ENCODE results near the gene CDK3.
"Not testable (repeated sequence)": the region's sequence is repeated elsewhere in the genome, so short reads cannot be mapped to it uniquely, and the experiment has no call there.

CDK3 gene

GRCh38 chr17:76034428-76035350 is 34.0 kb downstream of the CDK3 start:
- FAIRE-seq = no peak

GRCh38 chr17:76036497-76037261 is 36.0 kb downstream of the CDK3 start:
- DNase-seq (ENCODE audit: extremely low spot score, insufficient read length, low read depth) (no peak), FAIRE-seq (no peak)

More at GRCh38 chr17:76034428-76035350, 34.0 kb downstream of the CDK3 start:
- DNase-seq (ENCODE audit: extremely low spot score, insufficient read length, low read depth) = no peak

DNA sequence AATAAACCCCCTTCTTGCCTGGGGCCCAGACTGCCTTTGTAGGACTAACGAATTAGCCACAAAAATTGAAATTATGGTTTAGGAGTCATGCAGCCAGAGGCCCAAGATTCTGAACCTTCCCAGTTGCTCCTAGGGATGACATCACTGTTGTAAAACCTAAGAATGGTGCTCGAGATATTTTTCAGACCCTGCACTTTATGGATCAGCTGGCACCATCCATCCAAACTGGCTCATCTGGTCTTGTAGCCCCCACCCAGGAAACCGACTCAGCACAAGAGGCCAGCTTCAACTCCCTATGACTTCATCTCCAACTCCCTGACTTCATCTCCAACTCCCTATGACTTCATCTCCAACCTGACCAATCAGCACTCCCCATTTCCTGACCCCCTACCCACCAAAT is 37.4 kb downstream of the CDK3 start:
- DNase-seq (ENCODE audit: extremely low spot score, insufficient read length, low read depth) (no peak), FAIRE-seq (no peak)

DNA sequence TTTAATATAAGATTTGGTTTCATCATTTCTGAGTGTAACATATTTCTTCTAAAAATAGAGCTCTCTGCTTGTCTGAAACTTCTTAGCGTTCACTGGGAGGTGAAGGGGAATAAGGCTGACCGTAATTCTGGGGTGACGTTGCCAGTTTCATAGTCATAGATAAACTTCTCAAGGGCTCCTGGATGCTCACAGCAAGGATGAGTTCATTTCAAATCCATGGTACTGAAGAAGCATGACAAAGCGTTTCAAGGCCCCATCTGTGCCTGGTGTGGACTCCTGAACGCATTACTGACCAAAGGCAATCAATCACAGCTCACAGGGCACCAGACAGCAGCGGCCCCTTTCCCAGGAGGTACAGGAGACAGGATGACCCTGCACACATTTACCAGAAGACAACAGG is 38.5 kb downstream of the CDK3 start:
- DNase-seq (ENCODE audit: extremely low spot score, insufficient read length, low read depth) (no peak), FAIRE-seq (no peak)

GRCh38 chr17:76040376-76040775 is 39.7 kb downstream of the CDK3 start:
- DNase-seq (ENCODE audit: extremely low spot score, insufficient read length, low read depth) (no peak), FAIRE-seq (no peak)

DNA sequence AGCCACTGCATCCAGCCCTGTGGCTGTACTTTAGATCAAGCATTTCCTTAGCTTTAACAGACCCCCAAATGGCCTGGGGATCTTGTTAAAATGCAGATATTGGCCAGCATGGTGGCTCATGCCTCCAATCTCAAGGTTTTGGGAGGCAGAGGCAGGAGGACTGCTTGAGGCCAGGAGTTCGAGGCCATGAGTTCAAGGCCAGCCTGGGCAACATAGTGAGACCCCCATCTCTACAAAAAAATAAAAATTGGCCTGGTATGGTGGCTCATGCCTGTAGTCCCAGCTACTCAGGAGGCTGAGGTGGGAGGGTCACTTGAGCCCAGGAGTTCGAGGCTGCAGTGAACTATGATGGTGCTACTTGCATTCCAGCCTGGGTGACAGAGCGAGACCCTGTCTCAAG is 42.2 kb downstream of the CDK3 start:
- not testable (repeated sequence) for DNase-seq (ENCODE audit: extremely low spot score, insufficient read length, low read depth); FAIRE-seq

- FAIRE-seq; DNase-seq (ENCODE audit: extremely low spot score, insufficient read length, low read depth): not testable (repeated sequence)
These were observed 43.9 kb downstream of the CDK3 start for GRCh38 chr17:76044475-76045007.

GRCh38 chr17:76046064-76046463 is 45.4 kb downstream of the CDK3 start:
- FAIRE-seq = no peak
- DNase-seq (ENCODE audit: extremely low spot score, insufficient read length, low read depth) = no peak

- DNase-seq (ENCODE audit: extremely low spot score, insufficient read length, low read depth) (no peak), FAIRE-seq (peak; percentile 65)
These were observed 47.5 kb downstream of the CDK3 start for GRCh38 chr17:76048025-76048605.

DNA sequence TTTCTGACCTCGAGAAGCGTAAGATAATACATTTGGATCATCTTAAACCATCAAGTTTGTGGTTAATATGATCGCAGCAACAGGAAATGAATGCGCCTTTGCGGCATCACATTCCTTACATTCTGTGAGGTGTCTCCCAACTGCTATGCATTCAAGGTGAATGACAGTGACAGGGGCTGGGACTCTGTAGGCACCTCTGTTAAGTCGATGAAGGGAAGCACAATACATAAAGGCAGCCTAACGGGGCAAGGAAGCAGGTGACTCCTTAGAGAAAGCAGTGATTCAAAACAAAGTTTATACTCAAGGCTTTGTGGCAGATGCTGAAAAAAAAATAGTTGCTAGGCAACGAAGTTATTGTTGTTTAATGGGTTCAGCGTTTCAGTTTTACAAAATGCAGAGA is 48.1 kb downstream of the CDK3 start:
- FAIRE-seq (no peak), DNase-seq (ENCODE audit: extremely low spot score, insufficient read length, low read depth) (no peak)

- DNase-seq (ENCODE audit: extremely low spot score, insufficient read length, low read depth) = no peak
- FAIRE-seq = no peak
These were observed 48.6 kb downstream of the CDK3 start for GRCh38 chr17:76049239-76049638.

- FAIRE-seq (no peak), DNase-seq (ENCODE audit: extremely low spot score, insufficient read length, low read depth) (no peak)
These were observed 49.3 kb downstream of the CDK3 start for GRCh38 chr17:76049836-76050537.

DNA sequence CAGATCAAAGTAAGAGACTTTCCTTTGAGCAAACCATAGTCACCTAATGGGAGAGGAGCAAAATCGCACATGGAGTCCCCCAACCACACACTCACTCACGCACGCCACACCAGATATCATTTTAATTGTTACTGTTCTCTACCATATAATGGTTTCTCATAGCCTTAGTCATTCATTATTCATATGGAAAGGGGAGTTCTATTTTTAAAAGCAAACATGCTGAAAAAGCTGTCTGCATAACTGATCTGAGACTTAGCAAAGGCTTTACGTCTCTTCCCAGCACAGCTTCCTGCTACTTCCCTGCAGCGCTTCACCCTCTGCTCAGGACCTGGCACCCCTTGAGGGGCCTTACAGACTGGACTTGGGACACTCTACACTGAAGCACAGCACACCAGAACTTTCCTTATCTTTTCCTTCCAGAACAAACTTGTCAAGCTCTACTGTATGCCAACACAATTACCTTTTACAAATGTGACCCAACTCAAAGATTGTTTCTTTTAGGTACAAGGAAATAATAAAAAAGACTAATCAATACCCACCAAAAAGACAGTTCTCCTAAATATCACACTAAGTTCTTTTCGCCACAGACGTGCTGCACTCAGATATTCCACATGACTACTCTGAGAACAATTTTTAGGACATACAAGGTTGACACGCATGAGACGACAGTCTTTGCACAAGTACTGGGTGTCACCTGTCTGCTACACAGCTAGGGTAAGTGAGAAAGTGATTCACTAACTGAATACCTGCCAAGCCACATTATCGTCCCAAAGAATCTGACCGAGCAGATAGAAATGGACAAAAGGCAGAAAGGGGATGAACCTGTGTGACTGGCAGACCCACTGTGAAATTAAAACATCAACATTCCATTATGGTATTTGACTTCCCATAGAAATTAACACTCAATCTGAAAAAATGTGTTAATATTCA is 50.1 kb downstream of the CDK3 start:
- no peak for FAIRE-seq

DNA sequence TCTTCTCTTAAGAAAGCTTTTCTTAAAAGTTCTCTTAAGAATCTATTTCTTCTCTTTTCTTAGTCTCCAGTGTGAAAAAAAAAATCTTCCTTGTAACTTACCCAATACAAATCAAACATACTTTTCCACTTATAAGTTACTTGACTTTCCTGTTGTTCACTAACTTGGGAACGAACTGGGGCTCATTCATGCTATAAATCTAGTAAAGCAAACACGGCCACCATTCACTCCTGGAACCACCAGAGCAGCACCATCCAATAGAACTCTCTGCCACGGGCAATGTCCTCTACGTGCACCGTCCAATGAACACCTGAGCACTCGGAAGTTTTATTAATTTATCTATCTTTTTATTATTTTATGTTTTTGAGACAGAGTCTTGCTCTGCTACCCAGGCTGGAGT is 50.9 kb downstream of the CDK3 start:
- FAIRE-seq (no peak), DNase-seq (ENCODE audit: extremely low spot score, insufficient read length, low read depth) (no peak)

More for the DNA sequence above, 50.1 kb downstream of the CDK3 start:
- no peak for DNase-seq (ENCODE audit: extremely low spot score, insufficient read length, low read depth)

GRCh38 chr17:76053246-76054111 is 52.8 kb downstream of the CDK3 start:
- no peak for DNase-seq (ENCODE audit: extremely low spot score, insufficient read length, low read depth)
- no peak for FAIRE-seq

DNA sequence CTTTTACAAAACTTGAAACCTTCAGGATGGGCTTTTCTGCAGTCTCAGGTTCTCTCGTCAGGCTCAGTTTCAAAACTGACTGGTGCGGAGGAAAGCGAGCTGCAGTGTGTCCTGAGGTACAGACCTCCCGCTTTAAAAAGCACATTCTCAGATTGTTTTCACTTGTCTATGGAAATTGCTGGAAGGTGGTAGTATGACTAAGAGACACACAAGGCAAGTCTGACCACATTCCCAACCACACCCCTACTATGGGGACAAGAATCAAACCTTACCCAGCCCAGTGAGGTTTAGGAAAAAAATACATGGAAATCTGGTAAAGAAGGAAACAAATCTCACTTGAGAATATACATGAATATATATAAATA is 53.4 kb downstream of the CDK3 start:
- DNase-seq (ENCODE audit: extremely low spot score, insufficient read length, low read depth) (no peak), FAIRE-seq (no peak)

Data from GM18507 (cell line).